ENCODE data around the gene SOD1. TPM values are rescaled to one million over a fixed set of nuclear protein-coding genes. Genes with fewer than 3 reads are reported as not detected.

SOD1 gene
- 221 and 335 TPM in 2 replicates for polyA plus RNA-seq (2011; rRNA removed)
- 66.6 and 73.6 TPM in 2 replicates for polyA minus RNA-seq (2011; rRNA and poly(A)+ RNA removed)

GRCh38 chr21:31659536-31660258 lies at the start of gene SOD1:
Gene SOD1 (plus strand): TSS chr21:31659693. CDS start chr21:31659770, 77 bp downstream.
- peak; percentile 32 for DNase-seq (ENCODE audit: low read depth)
- ChIA-PET POLR2A (no interaction called here), CTCF (interaction anchor here (1.0 kb wide), 1 partner anchor 57 kb away, joined by 3 read pairs; no protein-coding TSS in a partner anchor)
- Histone ChIP-seq H3K36me3 (ENCODE audit: control insufficient read depth, insufficient read depth, low read length) (peaks cover 6% of the 10 kb centered on the region), H3K27me3 (ENCODE audit: control insufficient read depth, insufficient read depth, low read length) (no peaks in the 10 kb centered on the region), H3K4me3 (ENCODE audit: low read depth, low read length) (peak within 1 kb of the TSS; percentile 85)
- TF ChIP-seq CTCF (IDR thresholded peaks at IDR 0.05; ENCODE audit: insufficient read depth, low read depth, low read length): no peak

- ChIA-PET POLR2A (no interaction called here), CTCF (interaction anchor here (1.1 to 2.3 kb wide), 2 partner anchors 13 to 413 kb away, joined by 3 to 7 read pairs; no protein-coding TSS in a partner anchor)
- Histone ChIP-seq H3K27me3 (ENCODE audit: control insufficient read depth, insufficient read depth, low read length) (no peaks in the 10 kb centered on the region; the same call in none of the 2 replicates), H3K4me3 (ENCODE audit: low read depth, low read length) (no peak overlapping the region), H3K36me3 (ENCODE audit: control insufficient read depth, insufficient read depth, low read length) (no peaks in the 10 kb centered on the region)
- DNase-seq (ENCODE audit: low read depth): no peak
- TF ChIP-seq CTCF (IDR thresholded peaks at IDR 0.05; ENCODE audit: insufficient read depth, low read depth, low read length): no peak
Observed at GRCh38 chr21:31611445-31611844, 48.0 kb upstream of the SOD1 start.

GRCh38 chr21:31612894-31613785 lies 46.4 kb upstream of the SOD1 start:
- ChIA-PET CTCF (interaction anchor here (1.7 to 2.3 kb wide), 2 partner anchors 9 to 415 kb away, joined by 6 to 7 read pairs; no protein-coding TSS in a partner anchor), POLR2A (no interaction called here)
- no peak for TF ChIP-seq CTCF (IDR thresholded peaks at IDR 0.05; ENCODE audit: insufficient read depth, low read depth, low read length)
- H3K4me3 ChIP-seq (ENCODE audit: low read depth, low read length): no peak overlapping the region
- H3K36me3 ChIP-seq (ENCODE audit: control insufficient read depth, insufficient read depth, low read length): no peaks in the 10 kb centered on the region
- H3K27me3 ChIP-seq (ENCODE audit: control insufficient read depth, insufficient read depth, low read length): no peaks in the 10 kb centered on the region; the same call in none of the 2 replicates
- no peak for DNase-seq (ENCODE audit: low read depth)

GRCh38 chr21:31614705-31615104 lies 44.8 kb upstream of the SOD1 start:
- no peaks in the 10 kb centered on the region; the same call in 1 of the 2 replicates for H3K27me3 ChIP-seq (ENCODE audit: control insufficient read depth, insufficient read depth, low read length)
- H3K4me3 ChIP-seq (ENCODE audit: low read depth, low read length): no peak overlapping the region
- ChIA-PET CTCF (no interaction called here), POLR2A (no interaction called here)
- DNase-seq (ENCODE audit: low read depth): no peak
- TF ChIP-seq CTCF (IDR thresholded peaks at IDR 0.05; ENCODE audit: insufficient read depth, low read depth, low read length): no peak
- no peaks in the 10 kb centered on the region for H3K36me3 ChIP-seq (ENCODE audit: control insufficient read depth, insufficient read depth, low read length)

- H3K27me3 ChIP-seq (ENCODE audit: control insufficient read depth, insufficient read depth, low read length): no peaks in the 10 kb centered on the region; the same call in 1 of the 2 replicates
- no peak for TF ChIP-seq CTCF (IDR thresholded peaks at IDR 0.05; ENCODE audit: insufficient read depth, low read depth, low read length)
Observed at GRCh38 chr21:31616216-31616615, 43.3 kb upstream of the SOD1 start.

More at GRCh38 chr21:31616216-31616615, 43.3 kb upstream of the SOD1 start:
- ChIA-PET POLR2A (no interaction called here), CTCF (no interaction called here)
- DNase-seq (ENCODE audit: low read depth): no peak
- H3K36me3 ChIP-seq (ENCODE audit: control insufficient read depth, insufficient read depth, low read length): no peaks in the 10 kb centered on the region
- H3K4me3 ChIP-seq (ENCODE audit: low read depth, low read length): no peak overlapping the region
